NCI-H187 (cell line): Measurements from ENCODE around the gene SWT1.

Source experiments
- DNase-seq, 2 experiments: peaks; one replicate each; lab custom pipeline; 2025; lab: John Stamatoyannopoulos, UW

The SWT1 gene

GRCh38 chr1:185288435-185288834, 131.5 kb downstream of the SWT1 start:
- DNase-seq: no peak

- no peak for DNase-seq
These were observed 132.9 kb downstream of the SWT1 start for GRCh38 chr1:185289880-185290279.

- no peak for DNase-seq
These were observed 134.2 kb downstream of the SWT1 start for GRCh38 chr1:185291159-185291558.

DNA sequence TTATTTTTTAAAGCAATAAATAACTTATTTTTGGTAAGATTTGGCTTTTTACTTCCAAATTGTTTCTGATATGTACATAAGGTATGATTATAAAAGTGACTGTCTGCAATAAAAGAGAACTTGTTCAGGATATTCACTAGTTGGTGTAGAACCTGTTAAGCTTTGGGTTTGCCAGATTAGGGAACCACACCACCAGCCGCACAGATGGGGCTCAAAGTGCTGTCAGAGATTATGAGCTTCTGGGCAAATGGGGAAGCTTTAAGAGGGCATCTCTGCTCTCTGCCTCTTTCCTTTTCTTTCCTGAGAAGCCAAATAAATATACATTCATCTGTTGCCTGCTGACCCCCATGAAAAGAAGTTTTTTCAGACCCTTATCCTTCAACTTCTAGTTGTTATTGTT, 134.7 kb downstream of the SWT1 start:
- no peak for DNase-seq

DNA sequence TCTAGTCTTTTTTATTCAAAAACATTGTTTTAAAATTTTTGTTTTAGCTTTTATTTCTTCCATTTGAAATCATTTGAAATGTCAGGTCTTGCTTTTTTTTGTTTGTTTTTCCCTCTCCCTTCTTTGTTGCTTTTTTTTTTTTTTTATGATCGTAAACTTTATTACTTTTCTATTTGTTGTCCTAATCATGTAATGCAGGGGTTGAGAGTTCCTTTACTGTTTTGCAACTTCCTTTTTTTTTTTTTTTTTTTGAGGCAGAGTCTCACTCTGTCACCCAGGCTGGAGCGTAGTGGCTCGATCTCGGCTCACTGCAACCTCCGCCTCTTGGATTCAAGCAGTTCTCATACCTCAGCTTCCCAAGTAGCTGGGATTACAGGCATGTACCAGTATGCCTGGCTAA, 135.3 kb downstream of the SWT1 start:
- no peak for DNase-seq

DNA sequence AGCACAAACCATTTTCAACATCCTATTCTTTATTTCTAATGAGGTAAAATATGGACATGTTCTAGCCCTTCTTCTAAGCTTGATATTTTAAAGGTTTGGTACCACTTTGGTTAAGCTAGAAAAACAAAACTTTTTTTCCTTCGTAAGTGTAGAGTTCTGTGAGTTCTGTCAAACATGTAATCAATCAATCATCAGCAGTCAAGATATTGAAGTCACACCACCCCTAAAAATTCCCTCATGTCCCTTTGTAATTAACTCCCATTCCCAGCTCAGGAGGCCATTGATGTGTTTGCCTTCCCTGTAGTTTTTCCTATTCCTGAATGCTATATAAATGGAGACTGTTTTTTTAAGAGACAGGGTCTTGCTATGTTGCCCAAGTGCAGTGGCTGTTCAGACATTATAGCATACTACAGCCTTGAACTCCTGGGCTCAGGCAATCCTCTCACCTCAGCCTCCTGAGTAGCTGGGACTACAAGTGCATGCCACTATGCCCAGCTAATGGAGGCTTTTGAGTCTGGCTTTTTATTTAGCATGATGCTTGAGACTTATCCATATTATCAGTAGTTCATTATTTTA, 137.1 kb downstream of the SWT1 start:
- DNase-seq: no peak

DNA sequence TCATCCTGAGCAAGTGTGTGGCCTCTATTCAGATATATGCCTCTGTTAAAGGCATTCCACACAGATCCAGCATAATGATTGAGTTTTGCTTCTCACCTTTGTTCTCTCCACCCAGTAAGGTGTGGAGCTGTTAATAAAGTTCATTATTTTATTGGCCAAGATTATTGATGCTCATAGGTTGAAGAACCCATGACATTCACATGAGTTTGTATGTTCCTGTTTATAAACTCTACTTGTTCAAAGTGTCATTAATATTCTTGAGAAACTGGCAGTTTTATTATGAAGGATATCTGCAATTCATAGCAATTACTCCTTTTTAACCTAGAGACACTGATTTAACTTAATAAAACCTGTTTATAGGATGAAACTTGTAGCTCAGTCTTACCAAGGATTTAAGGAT, 138.1 kb downstream of the SWT1 start:
- no peak for DNase-seq

DNA sequence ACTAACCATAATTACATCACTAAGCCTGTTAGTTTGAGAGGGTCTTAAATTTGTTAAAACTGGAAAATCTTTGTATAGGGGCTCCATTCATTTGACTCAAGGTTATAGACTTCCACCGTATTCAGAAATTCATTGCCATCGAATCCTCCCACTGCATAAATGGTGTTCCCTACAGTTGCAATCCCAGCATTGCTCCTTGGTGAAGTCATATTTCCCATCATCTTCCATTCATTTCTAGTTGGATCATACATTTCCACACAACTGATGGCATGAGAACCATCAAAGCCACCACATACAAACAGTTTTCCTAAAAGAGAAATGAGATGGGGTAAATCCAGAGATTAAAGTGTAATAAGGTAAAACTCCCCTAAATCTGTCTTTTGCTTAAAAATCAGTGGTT, 141.0 kb downstream of the SWT1 start:
- no peak for DNase-seq

GRCh38 chr1:185300152-185300551, 143.2 kb downstream of the SWT1 start:
- no peak for DNase-seq

DNA sequence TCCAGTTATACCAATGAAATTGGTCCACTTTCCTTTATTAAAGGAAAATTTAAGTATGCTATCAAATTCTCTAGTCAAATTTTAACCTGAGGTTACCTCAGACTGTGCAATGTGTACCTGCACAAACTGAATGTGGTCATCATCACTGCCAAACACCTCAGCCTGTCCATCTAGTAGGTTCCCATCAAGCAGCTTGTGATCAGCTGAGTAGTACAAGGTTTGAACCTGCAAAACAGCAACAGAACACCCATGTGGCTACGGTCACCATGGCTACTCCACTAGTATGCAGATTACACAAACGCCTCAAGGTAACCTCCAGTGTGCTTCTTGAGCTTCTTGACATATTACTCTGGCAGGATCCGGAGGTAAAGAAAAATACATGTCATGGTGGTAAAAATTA, 148.5 kb downstream of the SWT1 start:
- no peak for DNase-seq

DNA sequence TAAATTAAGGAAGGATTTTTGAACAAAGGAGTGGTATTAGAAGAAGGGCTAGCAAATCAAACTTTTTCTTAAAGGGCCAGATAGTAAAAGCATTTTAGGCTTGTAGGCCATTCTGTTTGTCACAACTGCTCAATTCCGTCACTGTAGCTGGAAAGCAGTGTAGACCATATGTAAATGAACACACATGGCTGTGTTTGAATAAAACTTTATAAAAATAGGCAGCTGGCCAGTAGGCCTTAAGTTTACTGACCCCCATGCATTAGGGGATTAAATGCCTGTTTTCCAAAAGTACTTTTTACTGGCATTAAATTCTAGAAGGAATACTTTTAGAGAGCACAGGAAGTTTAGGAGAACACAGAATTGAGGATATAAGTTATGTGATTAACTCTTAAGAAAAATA, 151.2 kb downstream of the SWT1 start:
- DNase-seq: no peak

- DNase-seq: no peak
These were observed 152.6 kb downstream of the SWT1 start for GRCh38 chr1:185309566-185309965.

GRCh38 chr1:185311589-185312225, 154.7 kb downstream of the SWT1 start:
- no peak for DNase-seq

GRCh38 chr1:185312361-185313138, 155.6 kb downstream of the SWT1 start:
- no peak for DNase-seq

GRCh38 chr1:185314411-185314810, 157.4 kb downstream of the SWT1 start:
- DNase-seq: no peak

DNA sequence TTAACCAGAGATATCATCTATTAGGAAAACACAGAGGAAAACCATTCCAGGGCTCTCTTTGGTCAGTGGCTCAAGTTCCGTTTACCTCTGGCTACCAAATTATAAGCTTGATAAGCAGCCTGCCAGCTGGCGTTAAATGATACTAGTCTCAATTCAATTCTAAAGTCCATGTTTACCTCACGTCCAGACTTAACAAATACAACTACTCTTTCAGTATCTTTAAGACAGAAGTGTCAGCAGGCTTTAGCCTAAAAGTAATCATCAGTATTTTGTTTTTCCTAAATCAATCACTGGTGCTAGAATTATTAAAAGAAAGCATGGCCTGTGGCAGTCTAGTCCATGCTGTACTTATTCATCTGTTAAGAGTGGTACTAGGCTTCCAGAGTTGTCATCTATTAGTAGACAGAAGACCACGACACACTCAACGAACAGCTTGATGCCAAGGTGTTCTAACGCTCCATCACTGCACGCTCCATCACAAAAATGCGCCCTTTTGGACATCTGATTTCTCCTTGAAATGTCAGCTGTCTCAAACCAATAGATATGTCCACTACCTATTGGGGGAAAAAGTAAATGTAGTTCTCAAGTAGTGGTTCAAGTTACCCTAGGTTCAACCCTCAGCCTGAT, 158.6 kb downstream of the SWT1 start:
- no peak for DNase-seq

DNA sequence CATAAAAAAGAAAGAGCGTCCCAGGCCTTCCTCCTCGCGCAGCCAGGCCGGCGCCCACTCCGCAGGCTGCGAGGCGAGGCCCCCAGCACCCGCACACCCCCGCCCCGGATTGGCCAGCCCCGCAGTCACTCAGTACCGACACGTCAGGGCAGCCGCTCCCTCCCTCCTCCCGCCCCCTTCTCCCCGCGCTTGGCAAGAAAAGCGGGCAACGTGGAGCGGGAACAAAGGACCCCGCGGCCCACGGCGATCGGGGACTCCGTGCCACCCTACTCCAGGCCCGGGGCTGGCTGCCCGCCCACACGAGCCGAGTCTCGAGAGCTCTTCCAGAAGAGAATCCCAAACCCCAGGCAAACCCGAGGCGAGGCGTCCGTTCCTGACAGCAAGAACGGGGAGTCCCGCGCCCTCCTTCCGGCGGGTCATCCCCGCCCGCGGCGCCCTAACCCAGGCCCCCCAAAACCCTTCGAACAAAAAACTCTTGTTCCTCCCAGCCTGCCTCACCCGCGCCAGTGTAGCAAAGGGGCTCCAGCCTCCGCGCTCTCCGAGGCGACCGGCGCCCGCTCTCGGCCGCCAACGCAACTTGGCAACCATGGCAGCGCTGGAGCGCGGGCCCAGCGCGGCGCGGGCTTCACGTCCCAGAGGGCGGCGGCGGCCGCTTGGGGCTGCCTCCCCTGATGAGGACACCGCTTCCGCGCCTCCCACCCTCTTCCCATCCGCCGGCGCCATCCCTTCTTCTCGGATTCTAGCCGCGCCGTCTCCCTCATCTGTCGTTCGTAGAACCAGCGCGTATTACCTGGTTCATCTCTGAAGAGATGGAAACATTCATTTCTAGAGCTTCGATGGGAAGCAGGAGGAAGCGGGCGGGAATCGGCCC, 159.4 kb downstream of the SWT1 start:
- peak; percentile 89 to 91 for DNase-seq

DNA sequence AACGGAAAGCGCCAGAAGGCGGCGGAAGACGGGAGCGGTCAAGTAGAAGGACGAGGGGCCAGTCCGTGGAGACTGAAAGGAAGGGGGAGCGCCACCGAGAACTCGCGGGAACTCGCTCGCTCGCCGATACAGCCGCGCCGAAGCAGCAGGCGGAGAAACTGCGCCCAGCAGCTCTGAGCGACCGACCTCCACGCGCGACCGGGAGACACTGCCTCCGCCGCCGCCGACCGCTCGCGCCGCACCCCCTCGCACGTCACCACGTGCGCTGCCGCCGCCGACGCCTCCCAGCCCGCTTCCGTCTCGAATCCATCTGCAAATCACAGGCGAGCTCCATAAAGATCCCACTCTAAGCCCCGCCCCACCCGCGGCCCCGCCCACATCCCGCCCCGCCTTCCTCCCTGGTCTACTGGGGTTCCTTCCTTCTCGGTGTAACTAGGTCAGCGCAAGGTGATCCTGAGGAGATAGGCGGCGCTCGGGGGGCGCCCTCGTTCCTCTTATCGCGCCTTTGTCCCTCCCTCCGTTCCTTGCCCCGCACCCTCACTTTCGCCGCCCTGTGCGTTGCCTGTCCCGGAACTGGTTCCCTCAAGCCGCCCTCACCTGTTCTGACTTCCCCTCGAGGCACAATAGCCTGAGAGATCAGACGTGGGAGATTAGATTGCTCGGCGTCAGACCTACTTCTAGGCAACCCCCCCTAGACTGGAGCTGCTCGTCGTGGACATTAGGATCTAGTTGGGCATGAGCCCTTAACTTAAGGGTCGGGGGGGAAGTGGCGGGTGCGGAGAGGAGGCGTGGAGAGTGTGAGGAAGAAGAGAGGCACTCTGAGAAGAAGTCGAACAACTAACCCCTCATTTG, 160.3 kb downstream of the SWT1 start, which contains the start of gene IVNS1ABP:
Gene IVNS1ABP, minus strand, starts transcription at position 210 of the 852 bp plus-strand sequence. CDS start 7,750 bp downstream, outside the sequence.
- DNase-seq: peak; percentile 99 to 100

DNA sequence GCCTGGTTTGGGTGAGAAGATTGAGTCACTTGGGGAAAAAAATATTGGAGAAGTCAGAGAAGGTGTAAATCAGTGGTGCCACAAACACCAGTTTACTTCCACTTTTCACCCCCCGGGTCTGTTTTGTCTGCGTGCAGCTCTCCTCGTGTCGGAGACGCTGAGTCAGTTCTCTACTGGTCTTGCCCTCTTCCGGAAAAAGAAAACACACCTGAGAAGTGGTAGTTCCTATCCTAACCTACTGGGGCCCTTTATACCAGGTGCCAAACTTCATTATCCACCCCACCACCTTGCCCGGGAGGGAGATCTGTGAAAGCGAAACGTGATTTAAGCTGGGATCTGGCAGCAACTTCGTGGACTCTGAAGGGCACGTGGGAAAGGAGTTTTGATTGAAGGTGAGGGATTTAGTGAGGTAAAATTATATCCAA, 160.9 kb downstream of the SWT1 start:
- DNase-seq: peak in 1 of 2 experiments; percentile 81

DNA sequence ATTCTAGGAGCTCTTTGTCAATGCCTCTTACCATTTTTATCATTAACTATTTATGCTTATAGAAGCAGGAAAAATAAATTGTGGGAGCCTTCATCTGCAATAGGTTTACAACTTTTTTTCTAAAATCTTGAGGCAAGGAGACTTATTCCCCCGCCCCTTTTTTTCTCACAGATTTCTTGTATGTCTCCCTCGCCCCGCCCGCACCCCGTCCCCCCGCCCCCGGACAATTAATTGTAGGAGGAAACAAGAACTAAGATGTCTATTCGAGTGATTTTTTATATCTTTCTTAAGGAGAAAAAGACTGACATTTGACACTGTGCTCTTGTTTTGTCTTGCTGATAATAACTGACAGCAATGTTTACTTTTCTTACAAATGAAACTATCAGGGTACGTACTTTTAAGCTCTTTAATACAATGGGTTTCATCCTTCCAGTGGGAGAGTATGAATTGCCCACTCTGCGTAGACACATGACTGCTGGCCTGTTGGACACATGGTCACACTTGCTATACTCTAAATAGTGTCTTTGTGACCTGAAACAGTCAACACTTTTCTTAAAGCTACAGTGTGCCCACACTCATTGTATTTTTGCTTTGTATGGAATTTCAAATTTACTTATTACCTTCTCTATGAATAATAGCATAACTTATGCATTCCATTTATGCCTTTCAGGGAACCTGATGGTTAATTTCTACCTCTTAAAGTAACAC, 161.6 kb downstream of the SWT1 start:
- no peak for DNase-seq
